ENCODE data around the gene CMIP. TPM values are rescaled to one million over a fixed set of nuclear protein-coding genes. Genes with fewer than 3 reads are reported as not detected.
"Not testable (repeated sequence)": the region's sequence is repeated elsewhere in the genome, so short reads cannot be mapped to it uniquely, and the experiment has no call there.

Gene CMIP
- total and polyA plus RNA-seq, 10 of the 15 experiments (the other 5 are each of a cell fraction or from before 2014, with no cell fraction given): 1.2 to 43.2 (median 4.4) TPM

- peaks cover 34% of the 10 kb centered on the region for H3K4me1 ChIP-seq (ENCODE audit: control insufficient read depth, insufficient read depth, low read length)
- ChIA-PET RAD21 (ENCODE audit: unreplicated experiment) (interaction anchor here (0.6 to 4.6 kb wide), 16 partner anchors 8 to 148 kb away, joined by 3 to 47 read pairs (median 7); partner anchors contain the start of gene PLCG2), POLR2A (interaction anchor here (1.1 to 2.1 kb wide), 3 partner anchors 8 to 41 kb away, joined by 4 to 11 read pairs (median 5); no protein-coding TSS in a partner anchor), CTCF (interaction anchor here (0.7 to 7.3 kb wide), 9 partner anchors 10 to 146 kb away, joined by 3 to 73 read pairs (median 5); no protein-coding TSS in a partner anchor), SMC1A (ENCODE audit: uncharacterized antibody, unreplicated experiment) (interaction anchor here (0.8 to 5.1 kb wide), 18 partner anchors 11 to 132 kb away, joined by 3 to 48 read pairs (median 7); partner anchors contain the start of gene PLCG2)
- H3K27me3 ChIP-seq (replicated peaks in 1 of 2; ENCODE audit: control insufficient read depth in 2 of 2, insufficient read depth in 2 of 2, low read length in 1 of 2); H3K4me2 ChIP-seq (ENCODE audit: control insufficient read depth, insufficient read depth); H2AFZ ChIP-seq (ENCODE audit: control insufficient read depth, low read depth, low read length); intact Hi-C loops (cut with micrococcal nuclease; ENCODE audit: unreplicated experiment); H3K27ac ChIP-seq (ENCODE audit: control insufficient read depth, insufficient read depth); H3K79me2 ChIP-seq (ENCODE audit: control insufficient read depth, insufficient read depth, low read length); H3K9me3 ChIP-seq (replicated peaks; ENCODE audit: control insufficient read depth, insufficient read depth, low read length); H3K36me3 ChIP-seq (ENCODE audit: control insufficient read depth in 2 of 2, insufficient read depth in 2 of 2, low read length in 1 of 2); in situ Hi-C loops (cut with MboI); H4K20me1 ChIP-seq (ENCODE audit: control insufficient read depth, insufficient read depth); H3K4me3 ChIP-seq; FAIRE-seq; BruUV-seq (replicated peaks); H3K9ac ChIP-seq (ENCODE audit: control insufficient read depth, insufficient read depth, low read length); DNase-seq (ENCODE audit: low read depth, low spot score); ATAC-seq: not testable (repeated sequence)
- 97% methylated on average over 6 of the region's 6 CpGs for WGBS (ENCODE audit: insufficient coverage, insufficient replicate concordance, low lambda C conversion rate, missing lambda C conversion rate)
Observed at GRCh38 chr16:81741430-81741770, 296.8 kb downstream of the CMIP start.

- Histone ChIP-seq H3K36me3 (ENCODE audit: control insufficient read depth in 2 of 2, insufficient read depth in 2 of 2, low read length in 1 of 2) (no peaks in the 10 kb centered on the region), H3K27ac (ENCODE audit: control insufficient read depth, insufficient read depth) (no peak overlapping the region), H3K27me3 (replicated peaks in 1 of 2; ENCODE audit: control insufficient read depth in 2 of 2, insufficient read depth in 2 of 2, low read length in 1 of 2) (no peaks in the 10 kb centered on the region), H3K4me1 (ENCODE audit: control insufficient read depth, insufficient read depth, low read length) (peaks cover 38% of the 10 kb centered on the region), H3K4me3 (no peak overlapping the region), H3K9me3 (replicated peaks; ENCODE audit: control insufficient read depth, insufficient read depth, low read length) (no peaks in the 10 kb centered on the region; the same call in 2 of the 3 replicates), H3K4me2 (ENCODE audit: control insufficient read depth, insufficient read depth) (no peak overlapping the region), H3K79me2 (ENCODE audit: control insufficient read depth, insufficient read depth, low read length) (peaks cover 2% of the 10 kb centered on the region), H3K9ac (ENCODE audit: control insufficient read depth, insufficient read depth, low read length) (no peak overlapping the region), H2AFZ (ENCODE audit: control insufficient read depth, low read depth, low read length) (no peak overlapping the region), H4K20me1 (ENCODE audit: control insufficient read depth, insufficient read depth) (no peaks in the 10 kb centered on the region)
- WGBS (ENCODE audit: insufficient coverage, insufficient replicate concordance, low lambda C conversion rate, missing lambda C conversion rate): 86% methylated on average over 4 of the region's 4 CpGs
- POLR2A ChIA-PET: interaction anchor here (1.7 kb wide), 1 partner anchor 126 kb away, joined by 5 read pairs; no protein-coding TSS in a partner anchor
- FAIRE-seq (no peak), ATAC-seq (no peak), DNase-seq (ENCODE audit: low read depth, low spot score) (no peak)
- in situ Hi-C loops (cut with MboI): no loop called here
- RAD21 ChIA-PET (ENCODE audit: unreplicated experiment): no interaction called here
- intact Hi-C loops (cut with micrococcal nuclease; ENCODE audit: unreplicated experiment): no loop called here
- BruUV-seq (replicated peaks): no TSS peak
- CTCF ChIA-PET: interaction anchor here (1.6 kb wide), 1 partner anchor 129 kb away, joined by 5 read pairs; no protein-coding TSS in a partner anchor
- SMC1A ChIA-PET (ENCODE audit: uncharacterized antibody, unreplicated experiment): interaction anchor here (1.3 to 1.6 kb wide), 2 partner anchors 36 to 144 kb away, joined by 4 to 6 read pairs; no protein-coding TSS in a partner anchor
- no peak for TF ChIP-seq RBBP5 (conservative IDR thresholded peaks at IDR 0.05)
- no peak for TF ChIP-seq YY1 (IDR thresholded peaks at IDR 0.05; ENCODE audit: low read depth, low read length)
- no peak for TF ChIP-seq ETV6 (conservative IDR thresholded peaks at IDR 0.05 in 1 of 2, IDR thresholded peaks at IDR 0.05 in 1 of 2; ENCODE audit: borderline replicate concordance in 1 of 2, low read depth in 1 of 2)
- TF ChIP-seq USF1 (IDR thresholded peaks at IDR 0.05; ENCODE audit: borderline replicate concordance, extremely low read length, insufficient read depth, low read depth, low read length): no peak
- no peak for TF ChIP-seq ZNF207 (IDR thresholded peaks at IDR 0.05; ENCODE audit: borderline replicate concordance)
- TF ChIP-seq HSF1 (IDR thresholded peaks at IDR 0.05; ENCODE audit: low read depth, low read length): no peak
- TF ChIP-seq KLF5 (IDR thresholded peaks at IDR 0.05; ENCODE audit: partially characterized antibody): no peak
- TF ChIP-seq SRF (IDR thresholded peaks at IDR 0.05; ENCODE audit: low read depth in 2 of 2, low read length in 2 of 2): no peak
- TF ChIP-seq NFYA (IDR thresholded peaks at IDR 0.05; ENCODE audit: borderline replicate concordance, low read depth, low read length): no peak
- no peak for TF ChIP-seq POLR2A (IDR thresholded peaks at IDR 0.05; ENCODE audit: low read depth, low read length)
- TF ChIP-seq ZBTB4 (CRISPR knock-in tag; IDR thresholded peaks at IDR 0.05): no peak
Observed at GRCh38 chr16:81744385-81744784, 299.8 kb downstream of the CMIP start.

All from GM12878 (cell line).